Chondrocyte (in vitro differentiated cells): Measurements from ENCODE around the gene NRN1L. TPM values are rescaled to one million over a fixed set of nuclear protein-coding genes. Genes with fewer than 3 reads are reported as not detected.

Source experiments
- DNase-seq: peaks from one replicate; pipeline ENCODE4 v3.0.0; 2021; ENCODE audit warnings: mixed read lengths, low spot score
- H3K27ac Mint-ChIP-seq: one replicate; pipeline ENCODE4 v1.8.0; 2021; ENCODE audit warnings: mild to moderate bottlenecking, moderate library complexity, mixed read lengths; ENCODE audit not compliant: unreplicated experiment
- H3K27me3 Mint-ChIP-seq: 2 replicates; pipeline ENCODE4 v1.8.0; 2021; ENCODE audit warnings: low read depth, mixed read lengths
- H3K36me3 Mint-ChIP-seq: 2 replicates; pipeline ENCODE4 v1.8.0; 2021; ENCODE audit warnings: low read depth, mixed read lengths
- H3K4me1 Mint-ChIP-seq: 2 replicates; pipeline ENCODE4 v1.8.0; 2021; ENCODE audit warnings: low read depth, mild to moderate bottlenecking, mixed read lengths
- H3K4me3 Mint-ChIP-seq: one replicate; pipeline ENCODE4 v1.8.0; 2021; ENCODE audit warnings: mild to moderate bottlenecking, moderate library complexity, mixed read lengths; ENCODE audit not compliant: unreplicated experiment
- H3K9me3 Mint-ChIP-seq: 2 replicates; pipeline ENCODE4 v1.8.0; 2021; ENCODE audit warnings: low read depth, mixed read lengths
- CTCF ChIP-seq: fragments of 200-600 bp; sonication (generic); IDR thresholded peaks from 2 replicates; pipeline ENCODE4 v1.5.0; 2021; ENCODE audit warnings: antibody characterized with exemption, mild to moderate bottlenecking, moderate library complexity
- total RNA-seq: library from RNA; stranded (reverse); gene quantifications from 3 replicates; pipeline ENCODE4 v1.2.1, GENCODE V29; 2021

Gene NRN1L
- total RNA-seq, 1 donor from 2014 or later, result 0.57 TPM

- H3K4me1 Mint-ChIP-seq, result peaks cover 27% of the 10 kb centered on the region
- no peak overlapping the region for H3K4me3 Mint-ChIP-seq
- no peaks in the 10 kb centered on the region for H3K9me3 Mint-ChIP-seq
- no peak for DNase-seq
- H3K36me3 Mint-ChIP-seq, result peaks cover 1% of the 10 kb centered on the region
- H3K27ac Mint-ChIP-seq, result no peak overlapping the region
- TF ChIP-seq CTCF, result no peak
- H3K27me3 Mint-ChIP-seq, result no peaks in the 10 kb centered on the region
Observed at GRCh38 chr16:67922221-67922620, 37.5 kb downstream of the NRN1L start.

GRCh38 chr16:67922740-67923139 lies 38.1 kb downstream of the NRN1L start:
- Mint-ChIP-seq H3K9me3 (no peaks in the 10 kb centered on the region), H3K27me3 (no peaks in the 10 kb centered on the region), H3K4me1 (peaks cover 22% of the 10 kb centered on the region), H3K27ac (no peak overlapping the region), H3K4me3 (no peak overlapping the region), H3K36me3 (peaks cover 1% of the 10 kb centered on the region)
- no peak for DNase-seq
- no peak for TF ChIP-seq CTCF

- Mint-ChIP-seq H3K27me3 (no peaks in the 10 kb centered on the region), H3K9me3 (no peaks in the 10 kb centered on the region), H3K27ac (no peak overlapping the region), H3K4me3 (no peak overlapping the region), H3K36me3 (peaks cover 3% of the 10 kb centered on the region), H3K4me1 (peaks cover 17% of the 10 kb centered on the region)
- no peak for DNase-seq
- TF ChIP-seq CTCF, result no peak
Observed at GRCh38 chr16:67923414-67924116, 38.9 kb downstream of the NRN1L start.

- no peak for TF ChIP-seq CTCF
- no peak for DNase-seq
- Mint-ChIP-seq H3K4me3 (no peak overlapping the region), H3K27ac (no peak overlapping the region), H3K36me3 (peaks cover 3% of the 10 kb centered on the region), H3K9me3 (no peaks in the 10 kb centered on the region), H3K4me1 (peaks cover 17% of the 10 kb centered on the region), H3K27me3 (no peaks in the 10 kb centered on the region)
Observed at GRCh38 chr16:67924140-67924906, 39.6 kb downstream of the NRN1L start.

- Mint-ChIP-seq H3K36me3 (peaks cover 3% of the 10 kb centered on the region), H3K27ac (peak overlapping the region; percentile 29), H3K4me1 (peaks cover 17% of the 10 kb centered on the region), H3K4me3 (no peak overlapping the region), H3K27me3 (no peaks in the 10 kb centered on the region), H3K9me3 (no peaks in the 10 kb centered on the region)
- DNase-seq, result no peak
- peak; percentile 36 for TF ChIP-seq CTCF
Observed at GRCh38 chr16:67926181-67926750, 41.6 kb downstream of the NRN1L start.
